GM21447 (cell line): ENCODE measurements around the gene HDAC1.

Experiments
- ATAC-seq: cut with Tn5 transposase; IDR thresholded peaks from one replicate; pipeline ENCODE4 v1.9.1; 2021; ENCODE audit not compliant: unreplicated experiment

The HDAC1 gene

DNA sequence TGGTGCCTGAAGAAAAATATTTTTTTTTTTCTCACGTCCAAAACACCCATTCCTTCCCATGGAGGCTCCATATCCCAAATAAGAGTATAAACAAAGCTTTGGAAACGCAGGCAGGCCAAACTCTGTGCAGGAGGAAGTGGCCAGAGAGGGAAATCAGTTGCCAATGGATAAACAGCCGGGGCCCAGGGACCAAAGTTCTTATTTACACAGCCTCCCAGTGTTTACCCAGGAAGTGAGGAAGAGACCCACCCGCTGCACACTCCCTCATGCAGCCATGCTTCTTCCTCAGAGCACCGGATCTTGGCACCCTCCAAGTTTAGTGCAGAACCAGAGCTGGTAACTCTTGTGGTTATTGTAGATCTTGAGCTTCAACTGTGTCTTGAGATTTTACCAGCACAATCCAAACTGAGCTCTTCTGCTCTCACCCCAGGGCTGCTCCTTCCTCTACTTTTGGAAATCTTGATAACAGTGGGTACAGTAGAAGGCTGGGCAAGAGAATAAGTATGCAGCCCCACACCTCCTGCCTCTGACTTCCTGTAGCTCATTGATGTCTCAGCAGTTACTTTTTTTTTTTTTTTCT lies 29.9 kb downstream of the HDAC1 start:
- ATAC-seq: no peak

DNA sequence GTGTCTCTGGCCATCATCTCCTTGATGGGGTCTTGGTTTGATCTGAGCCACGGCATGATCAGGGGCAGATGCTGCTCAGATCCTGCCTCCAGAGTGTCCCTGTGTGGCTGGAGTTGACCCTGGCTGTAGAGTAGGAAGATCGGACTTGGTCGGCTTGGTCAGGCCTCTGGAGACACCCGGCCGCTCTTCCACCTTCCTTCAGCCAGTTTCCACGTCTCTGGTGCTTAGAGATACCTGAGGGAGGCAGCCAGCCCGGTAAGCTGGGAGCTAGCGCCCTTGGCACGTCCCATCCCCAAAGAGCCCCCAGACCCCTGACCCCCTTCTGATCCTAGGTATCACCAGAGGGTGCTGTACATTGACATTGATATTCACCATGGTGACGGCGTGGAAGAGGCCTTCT lies 35.3 kb downstream of the HDAC1 start:
- ATAC-seq: no peak

DNA sequence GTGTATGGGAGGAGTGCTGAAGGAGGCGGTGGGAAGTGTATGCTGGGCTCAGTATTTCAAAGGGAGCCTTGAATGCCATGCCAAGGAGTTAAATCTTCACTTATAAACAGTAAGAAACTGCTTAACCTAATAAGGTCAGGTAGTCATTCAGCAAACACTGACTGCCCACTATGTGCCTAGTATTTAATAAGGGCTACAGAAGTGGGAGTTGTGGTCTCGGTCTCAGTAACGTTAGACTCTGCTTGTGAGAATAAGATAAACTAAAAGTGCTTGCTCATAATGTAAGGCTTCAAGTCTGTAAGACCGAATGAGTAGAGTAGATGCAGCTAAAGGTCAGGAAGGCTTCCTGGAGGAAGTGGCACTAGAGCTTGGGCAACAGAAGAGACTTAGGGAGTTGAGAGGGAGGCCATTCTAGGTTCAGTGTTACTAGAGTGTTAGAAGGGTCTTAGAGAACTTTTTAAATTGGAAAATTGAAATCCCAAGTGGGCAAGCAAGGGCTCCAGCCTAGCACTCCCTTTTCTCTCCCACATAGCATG lies 38.1 kb downstream of the HDAC1 start:
- no peak for ATAC-seq

DNA sequence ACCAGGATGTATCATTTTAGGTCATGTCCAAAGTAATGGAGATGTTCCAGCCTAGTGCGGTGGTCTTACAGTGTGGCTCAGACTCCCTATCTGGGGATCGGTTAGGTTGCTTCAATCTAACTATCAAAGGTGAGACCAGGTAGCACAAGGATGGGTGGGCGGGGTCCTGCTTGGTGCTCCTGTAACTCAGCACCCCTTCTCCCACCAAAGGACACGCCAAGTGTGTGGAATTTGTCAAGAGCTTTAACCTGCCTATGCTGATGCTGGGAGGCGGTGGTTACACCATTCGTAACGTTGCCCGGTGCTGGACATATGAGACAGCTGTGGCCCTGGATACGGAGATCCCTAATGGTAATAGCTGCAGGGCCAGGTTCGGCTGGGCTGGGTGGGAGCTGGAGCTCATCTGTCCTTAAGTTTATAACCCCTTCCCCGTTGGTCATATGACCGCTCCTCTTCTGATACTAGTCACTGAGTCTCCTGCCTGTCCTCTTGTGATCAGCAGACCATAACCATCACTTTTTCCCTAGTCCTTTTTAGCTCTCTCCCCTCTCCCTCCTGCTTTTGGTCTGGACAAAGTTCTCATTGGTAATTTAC lies 38.8 kb downstream of the HDAC1 start:
- no peak for ATAC-seq

DNA sequence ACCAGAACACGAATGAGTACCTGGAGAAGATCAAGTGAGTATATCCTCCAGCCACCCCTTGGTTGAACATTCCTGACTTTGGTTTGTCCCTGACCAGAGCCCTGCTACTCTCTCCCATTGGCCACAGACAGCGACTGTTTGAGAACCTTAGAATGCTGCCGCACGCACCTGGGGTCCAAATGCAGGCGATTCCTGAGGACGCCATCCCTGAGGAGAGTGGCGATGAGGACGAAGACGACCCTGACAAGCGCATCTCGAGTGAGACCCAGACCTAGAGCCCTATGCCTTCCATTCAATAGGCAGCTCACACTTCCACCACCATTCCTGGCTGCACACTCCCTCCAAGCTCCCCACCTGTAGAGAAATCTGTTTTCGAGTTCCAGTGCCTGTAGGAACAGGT lies 39.7 kb downstream of the HDAC1 start:
- no peak for ATAC-seq

DNA sequence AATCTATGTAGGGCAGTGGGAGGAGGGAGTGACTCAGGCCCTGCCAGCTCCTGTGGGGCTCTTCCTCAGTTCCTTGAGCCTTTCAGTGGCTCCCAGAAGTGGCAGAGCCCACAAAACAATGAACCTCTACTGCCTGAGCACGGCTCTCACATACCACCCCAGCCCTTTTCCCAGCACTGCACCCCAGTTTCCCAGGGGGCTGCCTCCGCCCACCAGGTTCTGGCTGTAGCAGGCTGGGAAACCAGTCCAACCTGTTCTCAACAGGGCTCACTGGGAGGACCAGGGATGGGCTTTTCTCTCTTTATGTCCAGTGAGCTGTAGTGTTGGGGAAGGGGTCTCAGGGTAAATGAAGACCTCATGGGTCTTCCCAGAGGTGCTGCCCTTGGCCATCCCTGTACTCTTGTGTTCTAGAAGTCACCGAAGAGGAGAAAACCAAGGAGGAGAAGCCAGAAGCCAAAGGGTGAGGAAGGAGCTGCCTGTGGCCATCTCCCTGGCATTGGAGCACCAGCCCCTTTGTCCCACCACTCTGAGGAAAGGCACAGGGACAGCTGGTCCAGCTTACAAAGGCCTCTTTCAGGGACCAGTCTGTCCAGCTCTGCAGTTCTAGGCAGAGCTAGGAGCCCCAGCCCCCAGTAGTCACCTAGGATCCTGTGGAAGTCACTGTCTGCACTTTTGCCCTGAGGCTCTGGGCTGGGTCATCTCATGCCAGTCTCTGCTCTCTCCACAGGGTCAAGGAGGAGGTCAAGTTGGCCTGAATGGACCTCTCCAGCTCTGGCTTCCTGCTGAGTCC lies 40.6 kb downstream of the HDAC1 start:
- ATAC-seq: no peak

DNA sequence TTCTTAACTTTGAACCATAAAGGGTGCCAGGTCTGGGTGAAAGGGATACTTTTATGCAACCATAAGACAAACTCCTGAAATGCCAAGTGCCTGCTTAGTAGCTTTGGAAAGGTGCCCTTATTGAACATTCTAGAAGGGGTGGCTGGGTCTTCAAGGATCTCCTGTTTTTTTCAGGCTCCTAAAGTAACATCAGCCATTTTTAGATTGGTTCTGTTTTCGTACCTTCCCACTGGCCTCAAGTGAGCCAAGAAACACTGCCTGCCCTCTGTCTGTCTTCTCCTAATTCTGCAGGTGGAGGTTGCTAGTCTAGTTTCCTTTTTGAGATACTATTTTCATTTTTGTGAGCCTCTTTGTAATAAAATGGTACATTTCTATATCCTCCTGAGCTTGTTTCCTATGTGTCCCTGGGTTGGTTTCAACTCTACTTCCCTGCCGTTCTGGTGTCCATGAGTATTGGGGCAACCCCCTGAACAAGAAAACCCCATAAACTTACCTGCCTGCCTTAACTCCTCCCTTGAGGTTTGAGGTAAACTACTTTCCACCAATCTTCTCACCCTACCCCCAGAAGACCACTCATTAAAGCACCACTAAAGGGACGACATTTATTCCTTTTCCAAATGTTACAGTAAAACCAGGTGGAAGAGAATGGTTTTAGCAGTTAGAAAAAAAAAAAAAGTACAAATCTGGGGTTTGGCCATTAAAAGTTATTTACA lies 41.5 kb downstream of the HDAC1 start:
- no peak for ATAC-seq

DNA sequence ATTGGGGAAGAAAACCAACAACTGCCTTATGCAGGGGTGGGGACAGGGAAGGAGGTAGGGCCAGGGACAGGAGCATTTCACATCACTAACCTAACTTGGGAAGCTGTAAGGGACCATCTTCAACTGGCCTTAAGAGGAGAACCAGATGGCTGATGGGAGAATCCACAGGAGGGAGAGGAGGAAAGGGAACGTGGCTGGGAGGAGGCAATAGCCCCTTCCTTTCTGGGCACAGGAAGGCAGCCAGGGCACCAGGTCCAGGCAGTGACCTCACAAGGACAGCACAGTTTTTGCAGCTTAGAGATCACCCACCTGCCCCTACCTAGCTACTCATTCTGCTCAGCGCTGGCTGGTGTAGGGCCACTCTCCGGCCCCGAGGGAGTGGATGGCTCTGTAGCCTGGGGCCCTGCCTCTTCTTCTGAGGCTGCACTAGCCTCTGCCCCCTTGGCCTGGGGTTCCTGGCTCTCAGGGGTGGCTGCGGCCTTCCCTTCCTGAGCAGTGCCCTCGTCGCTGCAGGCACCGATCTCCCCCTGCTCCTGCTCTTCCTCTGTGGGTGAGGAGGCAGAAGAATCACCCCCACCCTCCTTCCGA lies 42.5 kb downstream of the HDAC1 start:
- no peak for ATAC-seq

DNA sequence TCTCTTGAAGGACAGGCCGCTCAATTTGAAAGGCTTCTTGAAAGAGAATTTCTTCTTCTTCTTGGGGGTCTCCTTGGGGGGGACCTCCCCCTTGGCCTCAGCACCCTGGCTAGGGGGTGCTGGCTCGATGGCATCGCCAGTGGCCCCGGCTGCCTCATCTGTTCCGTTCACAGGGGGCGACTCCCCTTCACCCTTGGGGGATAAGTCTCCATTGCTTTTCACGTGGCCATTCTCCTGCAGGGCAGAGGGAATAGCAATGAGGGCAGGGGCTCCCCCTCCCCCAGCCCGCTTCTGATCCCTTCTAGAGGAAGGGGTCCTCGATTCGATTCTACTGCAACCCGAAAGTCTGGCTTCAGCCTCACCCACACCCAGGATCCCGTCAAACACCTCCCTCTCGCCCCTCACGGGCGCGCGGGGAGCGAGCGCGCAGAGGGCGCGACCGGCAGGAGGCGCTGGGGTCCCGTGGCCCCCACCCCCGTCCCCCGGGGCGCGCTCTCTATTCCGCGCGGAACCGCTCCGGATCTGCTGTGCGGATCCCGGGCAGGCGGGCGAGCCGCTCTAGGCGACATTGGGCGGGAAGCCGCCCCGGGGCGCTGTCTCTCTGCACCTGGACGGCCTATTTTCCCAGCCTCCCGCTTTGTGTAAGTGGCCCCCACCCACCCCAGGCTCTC lies 43.1 kb downstream of the HDAC1 start:
- ATAC-seq: no peak

DNA sequence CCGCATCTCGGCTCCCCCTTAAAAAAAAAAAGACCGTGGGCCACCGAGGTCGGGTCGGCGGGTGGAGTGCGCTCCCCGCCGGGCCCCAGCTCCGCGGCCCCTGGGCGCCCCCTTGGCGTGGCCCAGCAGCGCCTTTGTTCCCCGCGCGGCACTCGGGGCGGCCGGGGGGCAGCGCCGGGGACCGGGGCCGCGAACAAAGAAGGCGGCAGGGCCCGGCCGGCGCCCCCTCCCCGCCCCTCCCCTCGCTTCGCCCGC lies 43.6 kb downstream of the HDAC1 start:
- no peak for ATAC-seq

DNA sequence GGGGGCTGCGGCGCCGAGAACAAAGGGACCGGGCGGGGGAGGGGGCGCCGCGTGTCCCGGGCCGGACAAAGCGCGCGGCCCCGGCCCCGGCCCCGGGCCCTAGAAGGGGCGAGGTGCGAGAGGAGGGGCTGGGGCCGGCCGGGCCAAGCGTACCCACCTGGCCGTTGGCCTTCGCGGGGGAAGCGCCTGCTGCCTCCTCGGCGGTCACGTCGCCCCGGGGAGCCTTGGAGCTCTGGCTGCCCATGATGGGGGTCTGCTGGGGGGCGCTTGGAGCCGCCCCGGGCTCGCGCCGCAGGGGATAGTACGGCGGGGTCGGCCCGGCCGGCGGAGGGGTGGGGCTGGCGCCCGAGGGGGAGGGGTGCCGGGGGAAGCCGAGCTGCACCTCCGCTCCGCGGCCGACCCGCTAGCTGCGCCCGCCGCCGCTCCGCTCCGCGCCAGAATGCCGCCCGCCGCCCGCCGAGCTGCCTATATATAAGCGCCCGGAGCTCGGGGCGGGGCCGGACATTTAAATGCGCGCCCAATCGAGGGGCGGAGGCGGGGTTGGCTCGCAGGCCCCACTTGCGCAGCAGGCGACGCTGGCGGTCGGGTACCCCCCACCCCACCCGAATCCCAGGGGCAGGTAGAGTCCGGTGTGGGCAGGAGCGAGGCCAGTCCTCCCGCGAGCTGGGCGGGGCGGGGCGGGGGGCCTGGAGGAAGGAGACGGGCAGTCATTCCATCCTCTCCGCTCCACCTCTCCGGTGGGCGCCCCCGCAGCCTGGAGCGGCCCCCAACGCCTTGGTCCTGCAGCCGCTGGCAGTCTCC lies 44.1 kb downstream of the HDAC1 start, which contains the start of gene MARCKSL1:
Gene MARCKSL1 (minus strand): TSS at position 444 of the 801 bp plus-strand sequence. CDS start 200 bp downstream, at position 244.
- no peak for ATAC-seq

DNA sequence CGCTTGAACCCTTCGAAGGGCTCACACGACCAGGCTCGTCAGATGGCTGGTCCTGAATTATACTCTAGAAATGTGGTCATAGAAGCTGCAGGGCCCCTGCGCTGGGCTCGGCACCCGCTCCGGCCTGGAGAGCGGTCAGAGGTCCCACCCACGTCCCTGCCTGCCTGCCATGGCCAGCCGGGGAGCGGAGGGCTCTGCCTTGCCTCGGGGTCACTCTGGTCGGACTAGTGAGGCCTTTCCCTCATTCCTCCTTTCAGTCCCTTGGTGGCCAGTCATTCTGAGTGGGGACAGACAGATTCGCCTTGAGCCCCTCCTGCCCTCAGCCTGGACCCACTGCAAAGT lies 44.7 kb downstream of the HDAC1 start:
- no peak for ATAC-seq

DNA sequence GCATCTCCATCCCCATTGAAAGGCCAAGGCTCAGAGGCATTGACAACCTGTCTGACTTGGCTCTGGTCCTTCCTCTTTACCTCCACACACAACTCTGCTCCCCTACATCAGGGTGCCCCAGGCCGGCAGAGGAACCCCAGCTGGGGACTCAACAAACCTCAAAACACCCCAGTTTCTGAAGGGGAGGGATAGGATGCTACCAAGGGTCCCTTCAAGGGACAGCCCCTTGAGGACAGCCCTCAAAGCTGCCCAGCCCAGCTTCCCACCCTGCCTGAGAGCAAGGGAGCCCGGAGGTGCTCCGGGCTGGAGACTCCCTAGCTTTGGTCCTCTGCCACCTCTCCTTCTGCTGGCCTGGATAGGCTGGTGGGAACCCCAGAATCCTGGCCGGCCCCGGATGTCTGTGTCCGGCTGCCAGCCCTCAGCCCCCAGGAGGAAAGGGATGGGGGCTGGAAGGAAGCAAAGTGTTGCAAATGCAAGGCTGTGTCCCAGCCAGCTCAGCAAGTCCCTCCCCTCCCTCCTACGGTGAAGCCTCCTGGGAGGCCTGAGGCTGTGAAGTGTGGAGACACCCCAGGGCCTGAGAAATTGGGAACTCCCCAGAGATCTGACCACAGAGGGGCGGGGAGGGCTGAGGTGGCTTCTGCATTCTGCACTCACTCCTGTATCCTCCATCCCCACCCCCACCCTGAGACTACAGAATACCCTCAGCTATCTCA lies 45.2 kb downstream of the HDAC1 start:
- peak; percentile 37 for ATAC-seq

DNA sequence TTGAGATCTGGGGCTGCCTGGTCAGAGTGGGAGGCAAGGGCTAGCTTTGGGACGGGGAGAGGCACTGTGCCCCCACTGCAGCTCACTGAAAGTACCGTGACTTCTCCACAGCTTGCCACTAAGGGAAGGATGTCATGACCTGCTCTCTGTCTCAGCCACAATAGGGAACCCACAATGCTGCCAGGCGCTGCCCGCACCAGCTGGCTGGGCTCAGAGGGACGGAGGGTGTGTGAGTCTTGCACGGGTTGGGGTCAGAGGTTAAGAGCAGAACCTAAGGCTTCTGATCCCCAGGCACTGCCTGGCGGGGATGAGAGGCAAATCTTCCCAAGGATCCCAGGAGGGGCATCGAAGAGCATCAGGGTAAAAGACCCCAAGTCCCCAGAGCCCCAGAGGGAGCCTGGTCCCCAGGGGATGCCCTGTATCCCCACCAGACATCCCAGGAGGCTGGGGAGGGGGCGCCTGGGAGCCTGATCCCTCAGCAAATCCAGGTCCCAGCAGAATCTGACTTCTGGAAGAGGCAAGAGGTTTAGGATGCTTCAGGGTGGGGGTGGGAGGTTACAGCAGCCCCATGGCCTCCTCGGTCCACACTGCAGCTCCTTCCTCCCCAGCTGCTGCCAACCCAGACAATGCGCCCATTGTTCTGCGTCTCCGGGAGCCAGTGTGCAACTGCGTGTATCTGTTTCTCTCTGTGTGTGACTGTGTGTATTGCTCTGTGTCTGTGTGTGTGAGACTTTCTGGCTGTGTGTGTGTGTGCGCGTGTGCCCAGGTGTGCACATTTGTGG lies 46.2 kb downstream of the HDAC1 start:
- ATAC-seq: no peak

DNA sequence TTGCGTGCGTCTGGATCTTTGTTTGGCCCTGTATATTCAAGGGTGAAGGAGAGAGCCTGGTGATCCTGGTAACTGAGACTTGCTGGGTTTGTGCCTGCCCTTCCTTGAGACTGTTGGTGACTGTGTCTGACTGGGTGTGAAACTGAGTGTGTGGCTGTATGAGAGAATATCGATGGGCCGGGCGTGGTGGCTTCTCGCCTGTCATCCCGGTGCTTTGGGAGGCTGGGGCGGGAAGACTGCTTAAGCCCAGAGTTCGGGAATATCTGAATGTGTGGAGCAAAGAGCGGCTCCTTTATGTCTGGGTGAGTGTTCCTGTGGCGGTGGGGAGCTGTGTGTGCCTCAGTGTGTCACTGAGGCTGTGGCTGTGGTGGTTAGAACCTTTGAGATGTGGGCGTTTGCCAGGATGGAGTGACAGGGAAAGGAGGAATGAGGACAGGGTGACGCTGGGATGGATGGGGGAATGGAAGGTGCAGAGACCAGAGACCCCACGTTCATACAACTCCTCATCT lies 46.8 kb downstream of the HDAC1 start:
- no peak for ATAC-seq

DNA sequence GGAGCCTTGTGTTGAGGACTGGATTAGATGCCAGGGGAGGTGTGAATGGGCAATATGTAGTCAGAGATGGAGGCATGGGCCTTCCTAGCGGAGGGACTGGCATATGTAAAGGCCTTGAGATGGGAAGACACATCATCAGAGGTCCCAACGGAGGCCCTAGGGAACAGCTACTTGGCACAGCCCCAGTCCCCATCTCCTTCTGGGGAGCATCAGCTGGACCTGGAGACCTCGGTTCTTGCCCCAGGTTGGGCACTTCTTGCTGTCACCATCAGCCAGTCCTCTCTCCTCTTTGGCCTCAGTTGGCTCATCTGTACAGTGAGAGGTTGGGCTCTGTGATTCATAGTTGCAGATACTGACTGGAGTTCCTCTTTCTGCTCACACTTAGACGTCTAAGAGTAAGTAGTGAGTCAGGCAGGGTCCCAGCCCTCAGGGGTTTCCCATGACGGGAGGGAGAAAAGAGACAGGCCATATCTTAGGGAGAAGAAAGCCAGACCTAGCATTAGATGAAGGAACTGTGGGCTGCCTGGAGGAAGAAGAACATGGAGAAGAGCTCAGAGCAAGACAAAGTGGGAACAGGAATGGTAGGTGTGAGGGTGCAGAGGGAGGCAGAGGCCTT lies 47.6 kb downstream of the HDAC1 start:
- no peak for ATAC-seq

DNA sequence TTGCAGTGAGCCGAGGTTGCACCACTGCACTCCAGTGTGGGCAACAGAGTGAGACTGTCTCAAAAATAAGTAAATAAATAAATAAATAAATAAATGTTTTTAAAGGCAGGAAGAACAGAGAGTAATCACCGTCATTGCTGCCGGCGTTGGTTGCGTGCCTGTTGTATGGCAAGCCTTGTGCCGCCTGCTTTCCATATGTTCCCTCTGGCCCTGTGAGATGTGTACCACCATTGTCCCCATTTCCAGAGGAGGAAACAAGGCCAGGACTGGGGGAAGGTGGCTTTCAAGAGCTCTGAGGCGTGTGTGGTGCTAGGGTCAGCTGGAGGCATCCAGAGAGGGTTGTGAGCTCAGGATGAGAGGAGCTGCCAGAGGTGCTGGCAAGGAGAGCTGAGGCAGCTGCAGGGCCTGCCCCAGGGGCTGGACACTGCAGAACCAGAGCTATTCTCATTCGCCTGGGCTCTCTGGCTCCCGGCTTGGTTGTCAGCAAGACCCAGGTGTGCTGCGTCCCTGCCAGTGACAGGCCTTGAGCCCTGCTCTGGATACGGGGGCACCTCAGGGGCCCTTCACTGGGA lies 49.4 kb downstream of the HDAC1 start:
- no peak for ATAC-seq

DNA sequence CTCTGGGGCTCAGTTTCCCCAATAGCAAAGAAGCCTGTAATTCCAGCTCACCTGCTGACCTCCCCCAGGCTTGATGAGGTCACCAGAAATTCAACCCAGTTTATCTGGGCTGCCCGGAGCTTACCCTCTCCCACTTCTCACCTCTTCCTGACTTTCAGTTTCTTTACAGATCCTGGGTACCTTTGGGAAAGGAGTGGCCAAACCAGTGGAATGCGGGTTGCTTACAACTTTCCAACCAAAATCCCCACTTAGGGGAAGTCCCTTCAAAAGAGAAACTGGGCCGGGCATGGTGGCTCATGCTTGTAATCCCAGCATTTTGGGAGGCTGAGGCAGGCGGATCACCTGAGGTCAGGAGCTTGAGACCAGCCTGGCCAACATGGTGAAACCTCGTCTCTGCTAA lies 50.1 kb downstream of the HDAC1 start:
- no peak for ATAC-seq
